ENCODE measurements around the gene IL4R.
"Not testable (repeated sequence)": the region's sequence is repeated elsewhere in the genome, so short reads cannot be mapped to it uniquely, and the experiment has no call there.

Gene IL4R

GRCh38 chr16:27273330-27273669 is 40.5 kb upstream of the IL4R start:
- no peak overlapping the region for H3K4me3 ChIP-seq (ENCODE audit: low read length in 2 of 2)
- no peak overlapping the region for H3K9ac ChIP-seq (ENCODE audit: low read depth in 1 of 2, low read length in 2 of 2)
- no peaks in the 10 kb centered on the region for H3K27me3 ChIP-seq (ENCODE audit: control insufficient read depth in 2 of 2, insufficient read depth in 2 of 2, low read length in 2 of 2)
- peak overlapping the region in 1 of 2 donors; percentile 31 for H3K27ac ChIP-seq (ENCODE audit: low read depth in 2 of 2, low read length in 2 of 2)
- H3K9me3 ChIP-seq (ENCODE audit: control insufficient read depth in 2 of 2, low read length in 2 of 2), result no peaks in the 10 kb centered on the region
- no peaks in the 10 kb centered on the region for H3K36me3 ChIP-seq (ENCODE audit: control insufficient read depth in 2 of 2, insufficient read depth in 2 of 2, low read length in 2 of 2)
- peaks cover 6 to 12% of the 10 kb centered on the region in 2 donors for H3K4me1 ChIP-seq (ENCODE audit: control insufficient read depth in 2 of 2, insufficient read depth in 2 of 2, low read length in 2 of 2)

GRCh38 chr16:27273670-27274423 is 39.9 kb upstream of the IL4R start:
- Histone ChIP-seq H3K27ac (ENCODE audit: low read depth in 2 of 2, low read length in 2 of 2) (peak overlapping the region in 1 of 2 donors; percentile 31), H3K9ac (ENCODE audit: low read depth in 1 of 2, low read length in 2 of 2) (no peak overlapping the region), H3K36me3 (ENCODE audit: control insufficient read depth in 2 of 2, insufficient read depth in 2 of 2, low read length in 2 of 2) (no peaks in the 10 kb centered on the region)

GRCh38 chr16:27274424-27274874 is 39.3 kb upstream of the IL4R start:
- H3K27ac ChIP-seq (ENCODE audit: low read depth in 2 of 2, low read length in 2 of 2); H3K27me3 ChIP-seq (ENCODE audit: control insufficient read depth in 2 of 2, insufficient read depth in 2 of 2, low read length in 2 of 2); H3K9ac ChIP-seq (ENCODE audit: low read depth in 1 of 2, low read length in 2 of 2); H3K4me3 ChIP-seq (ENCODE audit: low read length in 2 of 2); H3K4me1 ChIP-seq (ENCODE audit: control insufficient read depth in 2 of 2, insufficient read depth in 2 of 2, low read length in 2 of 2); H3K9me3 ChIP-seq (ENCODE audit: control insufficient read depth in 2 of 2, low read length in 2 of 2); H3K36me3 ChIP-seq (ENCODE audit: control insufficient read depth in 2 of 2, insufficient read depth in 2 of 2, low read length in 2 of 2): not testable (repeated sequence)

More at GRCh38 chr16:27273670-27274423, 39.9 kb upstream of the IL4R start:
- H3K4me3 ChIP-seq (ENCODE audit: low read length in 2 of 2), result no peak overlapping the region
- no peaks in the 10 kb centered on the region for H3K27me3 ChIP-seq (ENCODE audit: control insufficient read depth in 2 of 2, insufficient read depth in 2 of 2, low read length in 2 of 2)
- H3K9me3 ChIP-seq (ENCODE audit: control insufficient read depth in 2 of 2, low read length in 2 of 2), result no peaks in the 10 kb centered on the region
- H3K4me1 ChIP-seq (ENCODE audit: control insufficient read depth in 2 of 2, insufficient read depth in 2 of 2, low read length in 2 of 2), result peaks cover 5 to 12% of the 10 kb centered on the region in 2 donors

- no peaks in the 10 kb centered on the region for H3K36me3 ChIP-seq (ENCODE audit: control insufficient read depth in 2 of 2, insufficient read depth in 2 of 2, low read length in 2 of 2)
- H3K27ac ChIP-seq (ENCODE audit: low read depth in 2 of 2, low read length in 2 of 2), result no peak overlapping the region
Observed at GRCh38 chr16:27275394-27275793, 38.4 kb upstream of the IL4R start.

GRCh38 chr16:27281243-27281642 is 32.5 kb upstream of the IL4R start:
- Histone ChIP-seq H3K27ac (ENCODE audit: low read depth in 2 of 2, low read length in 2 of 2) (no peak overlapping the region), H3K9ac (ENCODE audit: low read depth in 1 of 2, low read length in 2 of 2) (no peak overlapping the region), H3K4me3 (ENCODE audit: low read length in 2 of 2) (no peak overlapping the region), H3K9me3 (ENCODE audit: control insufficient read depth in 2 of 2, low read length in 2 of 2) (no peaks in the 10 kb centered on the region), H3K36me3 (ENCODE audit: control insufficient read depth in 2 of 2, insufficient read depth in 2 of 2, low read length in 2 of 2) (no peaks in the 10 kb centered on the region), H3K27me3 (ENCODE audit: control insufficient read depth in 2 of 2, insufficient read depth in 2 of 2, low read length in 2 of 2) (no peaks in the 10 kb centered on the region), H3K4me1 (ENCODE audit: control insufficient read depth in 2 of 2, insufficient read depth in 2 of 2, low read length in 2 of 2) (no peaks in the 10 kb centered on the region)

More at GRCh38 chr16:27275394-27275793, 38.4 kb upstream of the IL4R start:
- H3K4me3 ChIP-seq (ENCODE audit: low read length in 2 of 2), result no peak overlapping the region
- H3K4me1 ChIP-seq (ENCODE audit: control insufficient read depth in 2 of 2, insufficient read depth in 2 of 2, low read length in 2 of 2), result peaks cover 0 to 3% of the 10 kb centered on the region in 2 donors
- no peaks in the 10 kb centered on the region for H3K9me3 ChIP-seq (ENCODE audit: control insufficient read depth in 2 of 2, low read length in 2 of 2)
- H3K27me3 ChIP-seq (ENCODE audit: control insufficient read depth in 2 of 2, insufficient read depth in 2 of 2, low read length in 2 of 2), result no peaks in the 10 kb centered on the region
- no peak overlapping the region for H3K9ac ChIP-seq (ENCODE audit: low read depth in 1 of 2, low read length in 2 of 2)

- Histone ChIP-seq H3K27ac (ENCODE audit: low read depth in 2 of 2, low read length in 2 of 2) (no peak overlapping the region), H3K27me3 (ENCODE audit: control insufficient read depth in 2 of 2, insufficient read depth in 2 of 2, low read length in 2 of 2) (no peaks in the 10 kb centered on the region), H3K9ac (ENCODE audit: low read depth in 1 of 2, low read length in 2 of 2) (no peak overlapping the region), H3K4me1 (ENCODE audit: control insufficient read depth in 2 of 2, insufficient read depth in 2 of 2, low read length in 2 of 2) (no peaks in the 10 kb centered on the region), H3K4me3 (ENCODE audit: low read length in 2 of 2) (no peak overlapping the region), H3K36me3 (ENCODE audit: control insufficient read depth in 2 of 2, insufficient read depth in 2 of 2, low read length in 2 of 2) (no peaks in the 10 kb centered on the region), H3K9me3 (ENCODE audit: control insufficient read depth in 2 of 2, low read length in 2 of 2) (no peaks in the 10 kb centered on the region)
Observed at GRCh38 chr16:27284865-27285675, 28.7 kb upstream of the IL4R start.

- H3K27me3 ChIP-seq (ENCODE audit: control insufficient read depth in 2 of 2, insufficient read depth in 2 of 2, low read length in 2 of 2), result no peaks in the 10 kb centered on the region
- no peaks in the 10 kb centered on the region for H3K9me3 ChIP-seq (ENCODE audit: control insufficient read depth in 2 of 2, low read length in 2 of 2)
- H3K27ac ChIP-seq (ENCODE audit: low read depth in 2 of 2, low read length in 2 of 2), result no peak overlapping the region
- H3K9ac ChIP-seq (ENCODE audit: low read depth in 1 of 2, low read length in 2 of 2), result no peak overlapping the region
- no peaks in the 10 kb centered on the region for H3K4me1 ChIP-seq (ENCODE audit: control insufficient read depth in 2 of 2, insufficient read depth in 2 of 2, low read length in 2 of 2)
- H3K4me3 ChIP-seq (ENCODE audit: low read length in 2 of 2), result no peak overlapping the region
- H3K36me3 ChIP-seq (ENCODE audit: control insufficient read depth in 2 of 2, insufficient read depth in 2 of 2, low read length in 2 of 2), result no peaks in the 10 kb centered on the region
Observed at GRCh38 chr16:27285676-27286196, 28.0 kb upstream of the IL4R start.

GRCh38 chr16:27286451-27286850 is 27.3 kb upstream of the IL4R start:
- Histone ChIP-seq H3K27ac (ENCODE audit: low read depth in 2 of 2, low read length in 2 of 2) (no peak overlapping the region), H3K9me3 (ENCODE audit: control insufficient read depth in 2 of 2, low read length in 2 of 2) (no peaks in the 10 kb centered on the region), H3K4me3 (ENCODE audit: low read length in 2 of 2) (no peak overlapping the region), H3K4me1 (ENCODE audit: control insufficient read depth in 2 of 2, insufficient read depth in 2 of 2, low read length in 2 of 2) (no peaks in the 10 kb centered on the region), H3K9ac (ENCODE audit: low read depth in 1 of 2, low read length in 2 of 2) (no peak overlapping the region), H3K27me3 (ENCODE audit: control insufficient read depth in 2 of 2, insufficient read depth in 2 of 2, low read length in 2 of 2) (no peaks in the 10 kb centered on the region), H3K36me3 (ENCODE audit: control insufficient read depth in 2 of 2, insufficient read depth in 2 of 2, low read length in 2 of 2) (no peaks in the 10 kb centered on the region)

GRCh38 chr16:27287051-27287811 is 26.5 kb upstream of the IL4R start:
- no peak overlapping the region for H3K27ac ChIP-seq (ENCODE audit: low read depth in 2 of 2, low read length in 2 of 2)
- no peak overlapping the region for H3K4me3 ChIP-seq (ENCODE audit: low read length in 2 of 2)
- H3K27me3 ChIP-seq (ENCODE audit: control insufficient read depth in 2 of 2, insufficient read depth in 2 of 2, low read length in 2 of 2), result no peaks in the 10 kb centered on the region
- H3K36me3 ChIP-seq (ENCODE audit: control insufficient read depth in 2 of 2, insufficient read depth in 2 of 2, low read length in 2 of 2), result no peaks in the 10 kb centered on the region
- no peaks in the 10 kb centered on the region for H3K4me1 ChIP-seq (ENCODE audit: control insufficient read depth in 2 of 2, insufficient read depth in 2 of 2, low read length in 2 of 2)
- no peak overlapping the region for H3K9ac ChIP-seq (ENCODE audit: low read depth in 1 of 2, low read length in 2 of 2)
- H3K9me3 ChIP-seq (ENCODE audit: control insufficient read depth in 2 of 2, low read length in 2 of 2), result no peaks in the 10 kb centered on the region

All from mucosa of rectum (tissue), 2 donors.